GM12801 (cell line): ENCODE measurements around the gene CABYR.

ENCODE experiments used
- CTCF ChIP-seq: IDR thresholded peaks from one replicate; pipeline ENCODE4 v1.5.1; 2011; ENCODE audit warnings: control low read depth; ENCODE audit not compliant: insufficient read length; ENCODE audit errors: extremely low read depth

Gene CABYR

GRCh38 chr18:24138789-24139616 lies at the start of gene CABYR:
TSS of gene CABYR (plus strand) at chr18:24139062. CDS start at chr18:24143115, 4,053 bp downstream.
- TF ChIP-seq CTCF: no peak

- TF ChIP-seq CTCF: no peak
Measured at GRCh38 chr18:24089076-24089475, 49.8 kb upstream of the CABYR start.

GRCh38 chr18:24089515-24090337 lies 49.1 kb upstream of the CABYR start:
- TF ChIP-seq CTCF: no peak

- no peak for TF ChIP-seq CTCF
Measured at GRCh38 chr18:24090876-24091275, 48.0 kb upstream of the CABYR start.

GRCh38 chr18:24094561-24094960 lies 44.3 kb upstream of the CABYR start:
- TF ChIP-seq CTCF: no peak

- TF ChIP-seq CTCF: no peak
Measured at GRCh38 chr18:24095976-24096375, 42.9 kb upstream of the CABYR start.

GRCh38 chr18:24103320-24104021 lies 35.4 kb upstream of the CABYR start:
- no peak for TF ChIP-seq CTCF
